ENCODE data around the gene TMEM92. TPM values are rescaled to one million over a fixed set of nuclear protein-coding genes. Genes with fewer than 3 reads are reported as not detected.
A peak's percentile ranks its signal among the peaks of the same experiment; 100 is the strongest.

Gene TMEM92
- total RNA-seq, 1 donor from 2014 or later, result 1.8 TPM

- no peak overlapping the region for H3K27ac Mint-ChIP-seq
- H3K9me3 Mint-ChIP-seq, result no peaks in the 10 kb centered on the region
- peaks cover 8% of the 10 kb centered on the region for H3K27me3 Mint-ChIP-seq (ENCODE audit: insufficient read depth, low read depth)
- Histone ChIP-seq H2AFZ (replicated peaks) (no peak overlapping the region), H3K27me3 (peaks cover 23% of the 10 kb centered on the region), H3K4me3 (no peak overlapping the region), H3F3A (ENCODE audit: low read depth) (peaks cover 12% of the 10 kb centered on the region), H3K79me2 (ENCODE audit: low read depth) (no peaks in the 10 kb centered on the region), H3K4me1 (peaks cover 24% of the 10 kb centered on the region), H3K9me3 (ENCODE audit: low read depth) (no peaks in the 10 kb centered on the region), H3K4me2 (peak overlapping the region; percentile 72), H3K27ac (no peak overlapping the region), H4K20me1 (ENCODE audit: low read depth) (no peaks in the 10 kb centered on the region), H3K36me3 (no peaks in the 10 kb centered on the region), H3K9ac (no peak overlapping the region)
- TF ChIP-seq CTCF (IDR thresholded peaks at IDR 0.05), result no peak
- TF ChIP-seq EZH2 (IDR thresholded peaks at IDR 0.05), result no peak
- TF ChIP-seq EZH2phosphoT487 (IDR thresholded peaks at IDR 0.05), result no peak
- H3K4me3 Mint-ChIP-seq, result no peak overlapping the region
- H3K4me1 Mint-ChIP-seq, result peaks cover 23% of the 10 kb centered on the region
- no peaks in the 10 kb centered on the region for H3K36me3 Mint-ChIP-seq
- no peak for DNase-seq (ENCODE audit: low spot score)
These were observed 1.0 kb downstream of the TMEM92 start for GRCh38 chr17:50275279-50275678.

GRCh38 chr17:50276588-50277356, 2.5 kb downstream of the TMEM92 start:
- H3K27me3 Mint-ChIP-seq (ENCODE audit: insufficient read depth, low read depth), result peaks cover 6% of the 10 kb centered on the region
- Histone ChIP-seq H3K9ac (no peak overlapping the region), H2AFZ (replicated peaks) (no peak overlapping the region), H3F3A (ENCODE audit: low read depth) (peaks cover 12% of the 10 kb centered on the region), H3K36me3 (no peaks in the 10 kb centered on the region), H3K4me2 (peak overlapping the region; percentile 31), H4K20me1 (ENCODE audit: low read depth) (no peaks in the 10 kb centered on the region), H3K27ac (no peak overlapping the region), H3K4me3 (no peak overlapping the region), H3K4me1 (peaks cover 21% of the 10 kb centered on the region), H3K79me2 (ENCODE audit: low read depth) (no peaks in the 10 kb centered on the region), H3K27me3 (peaks cover 19% of the 10 kb centered on the region), H3K9me3 (ENCODE audit: low read depth) (no peaks in the 10 kb centered on the region)
- no peak for TF ChIP-seq CTCF (IDR thresholded peaks at IDR 0.05)
- TF ChIP-seq EZH2 (IDR thresholded peaks at IDR 0.05), result no peak
- no peak for TF ChIP-seq EZH2phosphoT487 (IDR thresholded peaks at IDR 0.05)
- H3K4me1 Mint-ChIP-seq, result peaks cover 15% of the 10 kb centered on the region
- H3K4me3 Mint-ChIP-seq, result no peak overlapping the region
- H3K9me3 Mint-ChIP-seq, result no peaks in the 10 kb centered on the region
- DNase-seq (ENCODE audit: low spot score), result no peak
- no peaks in the 10 kb centered on the region for H3K36me3 Mint-ChIP-seq
- H3K27ac Mint-ChIP-seq, result no peak overlapping the region

- Mint-ChIP-seq H3K27me3 (ENCODE audit: insufficient read depth, low read depth) (peaks cover 6% of the 10 kb centered on the region), H3K4me1 (peaks cover 12% of the 10 kb centered on the region), H3K4me3 (no peak overlapping the region), H3K9me3 (no peaks in the 10 kb centered on the region), H3K27ac (no peak overlapping the region), H3K36me3 (no peaks in the 10 kb centered on the region)
- H4K20me1 ChIP-seq (ENCODE audit: low read depth), result no peaks in the 10 kb centered on the region
- H3K4me1 ChIP-seq, result peaks cover 21% of the 10 kb centered on the region
- no peak overlapping the region for H3K27ac ChIP-seq
- TF ChIP-seq CTCF (IDR thresholded peaks at IDR 0.05), result no peak
- no peak for TF ChIP-seq EZH2 (IDR thresholded peaks at IDR 0.05)
- TF ChIP-seq EZH2phosphoT487 (IDR thresholded peaks at IDR 0.05), result no peak
- H3K4me2 ChIP-seq, result peak overlapping the region; percentile 31
- peaks cover 13% of the 10 kb centered on the region for H3K27me3 ChIP-seq
- H3F3A ChIP-seq (ENCODE audit: low read depth), result peaks cover 11% of the 10 kb centered on the region
- DNase-seq (ENCODE audit: low spot score), result no peak
- no peak overlapping the region for H3K9ac ChIP-seq
- H3K4me3 ChIP-seq, result no peak overlapping the region
- no peaks in the 10 kb centered on the region for H3K9me3 ChIP-seq (ENCODE audit: low read depth)
- H2AFZ ChIP-seq (replicated peaks), result no peak overlapping the region
- no peaks in the 10 kb centered on the region for H3K79me2 ChIP-seq (ENCODE audit: low read depth)
- H3K36me3 ChIP-seq, result no peaks in the 10 kb centered on the region
These were observed 3.1 kb downstream of the TMEM92 start for GRCh38 chr17:50277357-50277754.

Data from neural progenitor cell (in vitro differentiated cells).